Measurements from ENCODE around the gene PARD3B. TPM values are rescaled to one million over a fixed set of nuclear protein-coding genes. Genes with fewer than 3 reads are reported as not detected.

PARD3B gene
- total RNA-seq, 1 experiment from 2014 or later: 7.6 TPM

DNA sequence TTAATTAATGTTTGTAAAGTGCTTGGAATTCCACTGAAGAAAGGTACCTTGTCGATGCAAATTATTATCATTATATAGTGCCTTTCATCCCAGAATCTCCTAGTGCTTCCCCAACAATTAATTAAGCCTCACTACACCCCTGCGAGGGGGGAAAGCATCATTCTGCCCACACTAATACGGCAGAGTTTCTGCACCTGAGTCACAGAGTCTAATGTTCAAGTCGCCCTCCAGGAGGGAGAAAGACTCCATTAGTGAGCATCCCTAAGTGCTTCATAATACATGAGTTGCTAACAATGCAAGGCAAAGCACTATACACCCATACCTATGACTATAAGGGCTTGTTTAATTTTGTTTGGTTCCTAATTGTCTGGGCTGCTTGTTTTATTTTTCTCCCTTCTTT lies 1111.7 kb downstream of the PARD3B start:
- no peaks in the 10 kb centered on the region for H3K36me3 ChIP-seq (ENCODE audit: low read depth)
- H3K9me2 ChIP-seq (ENCODE audit: insufficient read depth): no peaks in the 10 kb centered on the region
- no peak overlapping the region for H3K27ac ChIP-seq
- no peak overlapping the region for H2AFZ ChIP-seq
- H3F3A ChIP-seq (ENCODE audit: insufficient read depth, low read depth): no peaks in the 10 kb centered on the region
- DNase-seq: no peak
- intact Hi-C loops (cut with micrococcal nuclease; ENCODE audit: unreplicated experiment): no loop called here
- no peak overlapping the region for H3K4me2 ChIP-seq
- TF ChIP-seq, protein P1, sequence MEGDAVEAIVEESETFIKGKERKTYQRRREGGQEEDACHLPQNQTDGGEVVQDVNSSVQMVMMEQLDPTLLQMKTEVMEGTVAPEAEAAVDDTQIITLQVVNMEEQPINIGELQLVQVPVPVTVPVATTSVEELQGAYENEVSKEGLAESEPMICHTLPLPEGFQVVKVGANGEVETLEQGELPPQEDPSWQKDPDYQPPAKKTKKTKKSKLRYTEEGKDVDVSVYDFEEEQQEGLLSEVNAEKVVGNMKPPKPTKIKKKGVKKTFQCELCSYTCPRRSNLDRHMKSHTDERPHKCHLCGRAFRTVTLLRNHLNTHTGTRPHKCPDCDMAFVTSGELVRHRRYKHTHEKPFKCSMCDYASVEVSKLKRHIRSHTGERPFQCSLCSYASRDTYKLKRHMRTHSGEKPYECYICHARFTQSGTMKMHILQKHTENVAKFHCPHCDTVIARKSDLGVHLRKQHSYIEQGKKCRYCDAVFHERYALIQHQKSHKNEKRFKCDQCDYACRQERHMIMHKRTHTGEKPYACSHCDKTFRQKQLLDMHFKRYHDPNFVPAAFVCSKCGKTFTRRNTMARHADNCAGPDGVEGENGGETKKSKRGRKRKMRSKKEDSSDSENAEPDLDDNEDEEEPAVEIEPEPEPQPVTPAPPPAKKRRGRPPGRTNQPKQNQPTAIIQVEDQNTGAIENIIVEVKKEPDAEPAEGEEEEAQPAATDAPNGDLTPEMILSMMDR (conservative IDR thresholded peaks at IDR 0.05): no peak
- no peak for TF ChIP-seq EZH2 (IDR thresholded peaks at IDR 0.05; ENCODE audit: low read depth)
- no peaks in the 10 kb centered on the region for H3K4me1 ChIP-seq (replicated peaks; ENCODE audit: insufficient read depth)
- no peaks in the 10 kb centered on the region for H3K9me3 ChIP-seq (ENCODE audit: insufficient read depth, low read depth)
- H3K79me2 ChIP-seq (ENCODE audit: low read depth): no peaks in the 10 kb centered on the region
- H3K27me3 ChIP-seq (ENCODE audit: insufficient read depth, low read depth): no peaks in the 10 kb centered on the region
- ChIA-PET POLR2A (ENCODE audit: unreplicated experiment) (no interaction called here), CTCF (no interaction called here)
- no peak overlapping the region for H3K4me3 ChIP-seq
- H4K20me1 ChIP-seq (ENCODE audit: insufficient read depth): no peaks in the 10 kb centered on the region
- BruUV-seq (replicated peaks): no TSS peak

DNA sequence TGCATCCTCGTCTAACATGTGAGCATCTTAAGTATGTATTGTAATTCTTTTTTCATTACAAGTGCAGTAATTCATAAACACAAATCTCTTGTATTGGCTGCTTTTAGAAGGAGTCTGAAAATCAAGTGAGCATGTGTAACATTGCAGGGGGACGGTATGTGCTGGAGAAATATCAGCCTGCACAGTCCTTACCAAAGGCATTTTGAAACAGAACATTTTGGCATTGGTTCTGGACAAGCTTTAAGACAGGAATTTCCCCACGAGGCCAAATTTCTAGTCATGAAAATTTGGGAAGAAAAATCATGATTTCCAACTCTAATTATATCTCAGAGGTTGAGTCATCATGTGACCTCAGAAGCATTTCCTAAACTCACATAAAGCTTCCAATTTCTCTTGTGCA lies 1112.3 kb downstream of the PARD3B start:
- ChIA-PET CTCF (no interaction called here), POLR2A (ENCODE audit: unreplicated experiment) (no interaction called here)
- Histone ChIP-seq H3K4me2 (no peak overlapping the region), H3K9me2 (ENCODE audit: insufficient read depth) (no peaks in the 10 kb centered on the region), H3K4me3 (no peak overlapping the region), H3K27me3 (ENCODE audit: insufficient read depth, low read depth) (no peaks in the 10 kb centered on the region), H3F3A (ENCODE audit: insufficient read depth, low read depth) (no peaks in the 10 kb centered on the region), H3K36me3 (ENCODE audit: low read depth) (no peaks in the 10 kb centered on the region), H3K79me2 (ENCODE audit: low read depth) (no peaks in the 10 kb centered on the region), H3K9me3 (ENCODE audit: insufficient read depth, low read depth) (no peaks in the 10 kb centered on the region), H4K20me1 (ENCODE audit: insufficient read depth) (no peaks in the 10 kb centered on the region), H3K27ac (no peak overlapping the region), H3K4me1 (replicated peaks; ENCODE audit: insufficient read depth) (no peaks in the 10 kb centered on the region), H2AFZ (no peak overlapping the region)
- TF ChIP-seq EZH2 (IDR thresholded peaks at IDR 0.05; ENCODE audit: low read depth): no peak
- TF ChIP-seq, protein P1 (conservative IDR thresholded peaks at IDR 0.05): no peak
- no TSS peak for BruUV-seq (replicated peaks)
- no peak for DNase-seq
- intact Hi-C loops (cut with micrococcal nuclease; ENCODE audit: unreplicated experiment): no loop called here

DNA sequence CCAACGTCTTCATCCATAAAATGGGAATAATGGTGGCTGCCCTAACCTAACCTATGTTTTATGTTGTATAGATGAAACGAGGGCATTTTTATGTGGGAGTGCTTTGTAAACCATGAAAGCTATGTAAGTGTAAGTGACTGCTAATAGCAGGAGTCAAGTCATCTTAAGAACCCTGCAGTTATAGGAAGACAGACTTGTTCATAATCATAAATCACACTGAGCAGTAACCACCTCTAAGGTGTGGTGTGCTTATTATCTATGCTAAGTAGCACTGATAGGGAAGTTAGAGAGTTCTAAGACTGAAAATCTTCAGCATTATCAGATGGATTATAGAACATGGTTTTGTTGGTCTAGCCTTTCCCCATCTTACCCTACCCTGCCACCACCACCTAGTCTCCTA lies 1112.8 kb downstream of the PARD3B start:
- Histone ChIP-seq H4K20me1 (ENCODE audit: insufficient read depth) (no peaks in the 10 kb centered on the region), H3F3A (ENCODE audit: insufficient read depth, low read depth) (no peaks in the 10 kb centered on the region)
- intact Hi-C loops (cut with micrococcal nuclease; ENCODE audit: unreplicated experiment): no loop called here

More for the DNA sequence above, 1112.8 kb downstream of the PARD3B start:
- TF ChIP-seq EZH2 (IDR thresholded peaks at IDR 0.05; ENCODE audit: low read depth): no peak
- TF ChIP-seq, protein P1 (conservative IDR thresholded peaks at IDR 0.05): no peak
- Histone ChIP-seq H3K36me3 (ENCODE audit: low read depth) (no peaks in the 10 kb centered on the region), H3K4me1 (replicated peaks; ENCODE audit: insufficient read depth) (no peaks in the 10 kb centered on the region), H3K9me2 (ENCODE audit: insufficient read depth) (no peaks in the 10 kb centered on the region), H3K27ac (no peak overlapping the region), H3K4me2 (no peak overlapping the region), H2AFZ (no peak overlapping the region), H3K9me3 (ENCODE audit: insufficient read depth, low read depth) (no peaks in the 10 kb centered on the region), H3K79me2 (ENCODE audit: low read depth) (no peaks in the 10 kb centered on the region), H3K4me3 (no peak overlapping the region), H3K27me3 (ENCODE audit: insufficient read depth, low read depth) (no peaks in the 10 kb centered on the region)
- POLR2A ChIA-PET (ENCODE audit: unreplicated experiment): no interaction called here
- CTCF ChIA-PET: no interaction called here
- DNase-seq: no peak
- no TSS peak for BruUV-seq (replicated peaks)

Data from PC-9 (cell line).